T-cell (primary cell): Measurements from ENCODE around the gene USP37. TPM values are rescaled to one million over a fixed set of nuclear protein-coding genes. Genes with fewer than 3 reads are reported as not detected.

Experiments used
- ATAC-seq, 4 experiments: fragments of 200-7000 bp in 3 of 4; fragments of 150-1000 bp in 1 of 4; cut with Tn5 transposase; replicated peaks in 1 of 4; 1 replicate in 3 of 4; 2 replicates in 1 of 4; pipeline ENCODE4 v1.10.0; 2021; ENCODE audit warnings: moderate library complexity in 3 of 4, mild to moderate bottlenecking in 2 of 4, moderate number of reproducible peaks in 1 of 4
- CTCF ChIA-PET, 2 donors: fragments of 300-600 bp; sonication (Branson Sonifier 250); formaldehyde crosslinking; loops; one replicate each; lab custom pipeline; 2022; ENCODE audit warnings: antibody characterized with exemption in 2 of 2; lab: Charles Lee
- POLR2A ChIA-PET, 2 donors: fragments of 300-600 bp; sonication (Branson Sonifier 250); formaldehyde crosslinking; loops; one replicate each; lab custom pipeline; 2022; ENCODE audit warnings: antibody characterized with exemption in 2 of 2; lab: Charles Lee
- DNase-seq, 35 experiments: peaks; one replicate each; pipeline versions ENCODE4 v3.0.0 to v3.0.0-alpha.2; 2013 to 2023
- H3K27ac ChIP-seq: one replicate; pipeline ENCODE4 v1.5.1; 2013; ENCODE audit warnings: low read length
- H3K27me3 ChIP-seq, 2 experiments: replicated peaks in 1 of 2; 1 replicate in 1 of 2; 2 replicates in 1 of 2; pipeline versions ENCODE4 v1.6.1 to v1.7.0; 2013; ENCODE audit warnings: low read length in 1 of 2, mixed read lengths in 1 of 2; ENCODE audit not compliant: control insufficient read depth in 2 of 2, insufficient read depth in 2 of 2; ENCODE audit errors: extremely low read depth in 1 of 2
- H3K36me3 ChIP-seq, 2 donors: 1 replicate in 1 of 2; 2 replicates in 1 of 2; pipeline versions ENCODE4 v1.6.1 to v1.7.0; 2013; ENCODE audit warnings: low read length in 1 of 2; ENCODE audit not compliant: control insufficient read depth in 2 of 2, insufficient read depth in 1 of 2; ENCODE audit errors: extremely low read depth in 1 of 2
- H3K4me1 ChIP-seq, 2 experiments: 1 replicate in 1 of 2; 2 replicates in 1 of 2; pipeline versions ENCODE4 v1.6.1 to v1.7.0; 2013; ENCODE audit warnings: low read length in 2 of 2, mixed read lengths in 1 of 2; ENCODE audit not compliant: insufficient read depth in 2 of 2, control insufficient read depth in 1 of 2; ENCODE audit errors: extremely low read depth in 1 of 2
- H3K4me3 ChIP-seq, 2 donors: 1 replicate in 1 of 2; 2 replicates in 1 of 2; pipeline versions ENCODE4 v1.5.1 to v1.7.0; 2013; ENCODE audit warnings: mild to moderate bottlenecking in 2 of 2, low read length in 1 of 2, moderate library complexity in 1 of 2; ENCODE audit not compliant: control insufficient read depth in 1 of 2; ENCODE audit errors: extremely low read depth in 1 of 2
- H3K9me3 ChIP-seq: 2 replicates; pipeline ENCODE4 v1.7.0; 2013
- H3K27ac Mint-ChIP-seq, 2 donors: one replicate each; pipeline ENCODE4 v1.8.0; 2020 to 2021; ENCODE audit warnings: mild to moderate bottlenecking in 2 of 2, mixed read lengths in 2 of 2
- H3K27me3 Mint-ChIP-seq, 2 donors: one replicate each; pipeline ENCODE4 v1.8.0; 2021 to 2022; ENCODE audit warnings: mixed read lengths in 2 of 2
- H3K36me3 Mint-ChIP-seq: one replicate; pipeline ENCODE4 v1.8.0; 2021; ENCODE audit warnings: mixed read lengths
- H3K4me1 Mint-ChIP-seq, 3 donors: one replicate each; pipeline ENCODE4 v1.8.0; 2020 to 2022; ENCODE audit warnings: mixed read lengths in 3 of 3, mild to moderate bottlenecking in 1 of 3
- H3K4me3 Mint-ChIP-seq, 3 donors: one replicate each; pipeline ENCODE4 v1.8.0; 2020 to 2022; ENCODE audit warnings: mild to moderate bottlenecking in 3 of 3, mixed read lengths in 3 of 3, moderate library complexity in 3 of 3
- H3K9me3 Mint-ChIP-seq, 3 donors: one replicate each; pipeline ENCODE4 v1.8.0; 2020 to 2022; ENCODE audit warnings: mixed read lengths in 3 of 3
- WGBS: methylation state at CpG from one replicate; pipeline ENCODE4 v1.1.5; 2013; ENCODE audit warnings: missing lambda C conversion rate; ENCODE audit not compliant: insufficient coverage; 5-methylcytosine and 5-hydroxymethylcytosine counted together
- total RNA-seq, 35 experiments: library from RNA in 6 of 35; stranded (reverse) in 6 of 35; fragments of 120-200 nt in 1 of 35; gene quantifications; one replicate each; pipeline versions ENCODE4 v1.2.1 to v1.2.4 and lab custom pipeline; 2013 to 2026

The USP37 gene
- total RNA-seq, 5 donors from 2014 or later (not counting 1 experiment from before 2014, with no cell fraction given), result 19.5 to 28.8 (median 22.9) TPM

DNA sequence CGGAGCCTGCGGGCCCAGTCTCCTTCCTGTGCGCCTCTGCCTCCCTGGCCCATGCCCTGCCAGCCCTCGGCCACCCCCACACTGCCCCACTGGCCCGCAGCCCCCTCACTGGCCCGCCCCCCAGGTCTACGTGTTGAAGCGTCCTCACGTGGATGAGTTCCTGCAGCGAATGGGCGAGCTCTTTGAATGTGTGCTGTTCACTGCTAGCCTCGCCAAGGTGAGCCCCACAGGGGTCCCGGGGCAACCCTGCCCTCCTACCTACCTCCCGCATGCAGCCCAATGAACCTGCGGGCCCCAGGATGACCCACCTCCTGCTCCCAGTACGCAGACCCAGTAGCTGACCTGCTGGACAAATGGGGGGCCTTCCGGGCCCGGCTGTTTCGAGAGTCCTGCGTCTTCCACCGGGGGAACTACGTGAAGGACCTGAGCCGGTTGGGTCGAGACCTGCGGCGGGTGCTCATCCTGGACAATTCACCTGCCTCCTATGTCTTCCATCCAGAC lies 165.2 kb downstream of the USP37 start:
- Mint-ChIP-seq H3K4me1 (peaks cover 50 to 60% (median 55%) of the 10 kb centered on the region in 3 donors), H3K27me3 (no peaks in the 10 kb centered on the region), H3K36me3 (peaks cover 13% of the 10 kb centered on the region), H3K9me3 (no peaks in the 10 kb centered on the region), H3K4me3 (peak overlapping the region; percentile 29 to 32 (median 31)), H3K27ac (peak overlapping the region; percentile 44 to 84)
- Histone ChIP-seq H3K4me3 (no peak overlapping the region), H3K36me3 (peaks cover 14 to 33% of the 10 kb centered on the region in 2 donors), H3K4me1 (peaks cover 20 to 86% of the 10 kb centered on the region in 2 experiments), H3K9me3 (no peaks in the 10 kb centered on the region), H3K27ac (no peak overlapping the region), H3K27me3 (no peaks in the 10 kb centered on the region)
- 87% methylated on average over 14 of the region's 26 CpGs for WGBS
- DNase-seq (peak in 1 of 35 experiments; percentile 11), ATAC-seq (no peak)
- ChIA-PET POLR2A (interaction anchor here in 1 of 2 donors (0.9 kb wide), 1 partner anchor 116 kb away, joined by 4 read pairs; no protein-coding TSS in a partner anchor), CTCF (interaction anchor here in 1 of 2 donors (0.6 kb wide), 1 partner anchor 12 kb away, joined by 3 read pairs; no protein-coding TSS in a partner anchor)

DNA sequence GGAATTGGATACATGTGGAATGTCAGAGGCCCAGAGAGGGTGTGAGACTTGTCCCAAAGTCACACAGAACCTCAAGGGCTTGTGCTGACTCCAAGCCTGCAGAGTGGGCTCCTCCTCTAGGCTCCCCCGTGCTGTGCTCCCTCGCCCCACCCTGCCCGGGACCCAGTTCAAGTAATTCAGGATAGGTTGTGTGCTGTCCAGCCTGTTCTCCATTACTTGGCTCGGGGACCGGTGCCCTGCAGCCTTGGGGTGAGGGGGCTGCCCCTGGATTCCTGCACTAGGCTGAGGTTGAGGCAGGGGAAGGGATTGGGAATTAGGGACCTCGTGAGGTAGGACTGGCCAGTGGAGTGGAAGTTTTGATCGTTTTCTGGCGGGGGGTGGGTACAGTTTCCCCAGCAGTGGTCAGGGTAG lies 165.7 kb downstream of the USP37 start:
- Histone ChIP-seq H3K9me3 (no peaks in the 10 kb centered on the region), H3K27me3 (no peaks in the 10 kb centered on the region), H3K4me3 (no peak overlapping the region), H3K27ac (no peak overlapping the region), H3K36me3 (peaks cover 14 to 33% of the 10 kb centered on the region in 2 donors), H3K4me1 (peaks cover 21 to 86% of the 10 kb centered on the region in 2 experiments)
- POLR2A ChIA-PET, result interaction anchor here in 1 of 2 donors (0.9 kb wide), 1 partner anchor 116 kb away, joined by 4 read pairs; no protein-coding TSS in a partner anchor
- CTCF ChIA-PET, result no interaction called here
- H3K4me3 Mint-ChIP-seq, result peak overlapping the region in 2 of 3 donors; percentile 21 to 32
- DNase-seq (no peak), ATAC-seq (no peak)
- H3K9me3 Mint-ChIP-seq, result no peaks in the 10 kb centered on the region
- H3K4me1 Mint-ChIP-seq, result peaks cover 50 to 60% (median 55%) of the 10 kb centered on the region in 3 donors
- 88% methylated on average over 5 of the region's 8 CpGs for WGBS
- no peaks in the 10 kb centered on the region for H3K27me3 Mint-ChIP-seq
- H3K27ac Mint-ChIP-seq, result peak overlapping the region in 1 of 2 donors; percentile 43
- peaks cover 13% of the 10 kb centered on the region for H3K36me3 Mint-ChIP-seq

DNA sequence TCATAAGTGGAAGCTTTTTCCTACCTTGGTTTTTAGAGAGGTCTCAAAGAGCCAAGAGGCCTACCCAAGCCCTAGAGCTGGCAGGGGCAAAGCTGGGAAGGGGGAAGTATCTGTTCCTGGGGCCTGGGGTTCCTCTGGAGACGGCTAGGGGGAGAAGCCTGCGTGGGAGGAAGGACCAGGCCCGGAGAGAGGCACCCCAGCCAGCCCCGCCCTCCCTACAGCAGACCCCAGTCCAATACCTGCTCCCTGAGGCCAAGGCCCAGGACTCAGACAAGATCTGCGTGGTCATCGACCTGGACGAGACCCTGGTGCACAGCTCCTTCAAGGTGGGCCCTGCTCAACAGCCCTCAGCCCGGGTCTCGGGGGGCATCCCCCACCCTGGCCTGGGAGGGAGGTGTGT lies 166.3 kb downstream of the USP37 start:
- peak overlapping the region; percentile 91 to 93 (median 91) for H3K4me3 Mint-ChIP-seq
- peak overlapping the region; percentile 16 for H3K27ac ChIP-seq
- ChIA-PET POLR2A (no interaction called here), CTCF (interaction anchor here in 1 of 2 donors (0.5 to 0.7 kb wide), 3 partner anchors 109 to 575 kb away, joined by 3 to 4 read pairs (median 3); no protein-coding TSS in a partner anchor)
- H3K4me1 ChIP-seq, result peaks cover 21 to 86% of the 10 kb centered on the region in 2 experiments
- H3K9me3 ChIP-seq, result no peaks in the 10 kb centered on the region
- no peak for ATAC-seq
- no CpG with 5 or more reads among the region's 9 CpGs for WGBS
- H3K9me3 Mint-ChIP-seq, result no peaks in the 10 kb centered on the region
- no peaks in the 10 kb centered on the region for H3K27me3 ChIP-seq
- H3K4me1 Mint-ChIP-seq, result peaks cover 52 to 61% (median 55%) of the 10 kb centered on the region in 3 donors
- no peak for DNase-seq
- peaks cover 14 to 33% of the 10 kb centered on the region in 2 donors for H3K36me3 ChIP-seq
- H3K4me3 ChIP-seq, result peak overlapping the region; percentile 64 to 98
- H3K36me3 Mint-ChIP-seq, result peaks cover 13% of the 10 kb centered on the region
- peak overlapping the region; percentile 84 to 87 for H3K27ac Mint-ChIP-seq
- no peaks in the 10 kb centered on the region for H3K27me3 Mint-ChIP-seq

DNA sequence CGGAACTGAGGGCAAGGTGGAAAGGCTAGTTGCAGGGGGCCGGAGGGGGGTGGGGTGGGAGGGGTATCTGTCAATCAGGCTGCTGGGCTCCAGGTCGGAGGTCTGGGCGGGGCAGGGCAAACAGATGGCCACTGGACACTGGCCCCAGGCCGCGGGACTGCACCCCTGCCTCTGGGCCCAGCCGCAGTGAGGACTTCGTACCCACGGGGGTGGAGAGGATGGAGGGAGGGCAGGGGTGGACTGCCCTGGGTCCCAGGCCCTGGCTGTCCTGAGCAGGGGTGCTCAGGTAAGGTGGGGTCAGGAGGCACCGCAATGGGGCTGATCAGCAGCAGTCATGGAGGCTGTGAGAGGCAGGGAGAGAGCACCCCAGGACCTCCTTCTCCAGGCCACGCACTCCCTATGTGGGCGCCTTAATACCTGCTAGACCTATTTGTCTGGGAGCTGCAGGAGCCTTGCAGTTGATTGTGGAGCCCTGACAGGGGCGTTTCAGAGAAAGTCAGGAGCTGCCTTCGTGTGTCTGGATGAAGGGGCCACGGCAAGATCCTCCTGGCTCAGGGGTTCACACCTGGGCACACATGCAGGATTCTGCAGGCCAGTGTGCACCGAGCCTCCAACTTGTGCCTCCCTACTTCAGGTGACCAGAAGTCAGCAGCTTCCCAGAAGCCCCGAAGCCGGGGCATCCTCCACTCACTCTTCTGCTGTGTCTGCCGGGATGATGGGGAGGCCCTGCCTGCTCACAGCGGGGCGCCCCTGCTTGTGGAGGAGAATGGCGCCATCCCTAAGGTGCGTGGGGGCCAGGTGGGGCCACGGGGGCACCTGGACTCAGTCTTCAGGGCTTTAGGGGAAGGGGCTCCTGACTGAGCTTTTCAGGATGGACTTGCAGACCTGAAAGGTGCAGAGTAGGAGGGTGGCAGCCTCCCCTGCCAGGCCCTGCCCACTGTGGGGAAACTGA lies 166.9 kb downstream of the USP37 start:
- Histone ChIP-seq H3K27me3 (no peaks in the 10 kb centered on the region), H3K9me3 (no peaks in the 10 kb centered on the region), H3K27ac (peak overlapping the region; percentile 16), H3K4me3 (peak overlapping the region; percentile 64 to 98), H3K36me3 (peaks cover 14 to 33% of the 10 kb centered on the region in 2 donors), H3K4me1 (peaks cover 21 to 87% of the 10 kb centered on the region in 2 experiments)
- H3K4me3 Mint-ChIP-seq, result peak overlapping the region; percentile 91 to 93 (median 91)
- WGBS, result 26% methylated on average over 12 of the region's 24 CpGs
- H3K9me3 Mint-ChIP-seq, result no peaks in the 10 kb centered on the region
- DNase-seq (peak in 2 of 35 experiments; percentile 12 to 16), ATAC-seq (no peak)
- H3K36me3 Mint-ChIP-seq, result peaks cover 13% of the 10 kb centered on the region
- peaks cover 53 to 63% (median 58%) of the 10 kb centered on the region in 3 donors for H3K4me1 Mint-ChIP-seq
- ChIA-PET POLR2A (no interaction called here), CTCF (interaction anchor here in 1 of 2 donors (0.5 to 0.7 kb wide), 3 partner anchors 109 to 179 kb away, joined by 3 read pairs; no protein-coding TSS in a partner anchor)
- H3K27ac Mint-ChIP-seq, result peak overlapping the region; percentile 84 to 87
- H3K27me3 Mint-ChIP-seq, result no peaks in the 10 kb centered on the region

Other genes starting within 250 kb of the USP37 start
- gene CATIP, start 211.5 kb downstream of the USP37 start, total RNA-seq, result not detected
- 1 to 10 TPM in 1 of 5 donors, under 1 TPM in 4; 0.40 to 1.2 (median 0.79) TPM for gene SLC11A1, start 186.1 kb downstream of the USP37 start, total RNA-seq
- 100 to 1,000 TPM; 105 to 200 (median 195) TPM for gene CTDSP1, start 168.5 kb downstream of the USP37 start, total RNA-seq
- under 1 TPM; 0.23 to 0.67 (median 0.51) TPM for gene VIL1, start 149.2 kb downstream of the USP37 start, total RNA-seq
- 10 to 100 TPM; 44.1 to 64.2 (median 50.2) TPM for gene CNOT9, start 488 bp upstream of the USP37 start, total RNA-seq
- gene PLCD4, start 39.5 kb upstream of the USP37 start, total RNA-seq, result under 1 TPM; 0.38 to 0.90 (median 0.64) TPM
- gene ZNF142, start 91.3 kb upstream of the USP37 start, total RNA-seq, result 10 to 100 TPM; 38.1 to 65.0 (median 58.7) TPM
- gene BCS1L, start 91.3 kb upstream of the USP37 start, total RNA-seq, result 10 to 100 TPM; 31.4 to 71.1 (median 54.2) TPM
- gene RNF25, start 103.7 kb upstream of the USP37 start, total RNA-seq, result 10 to 100 TPM; 15.6 to 33.1 (median 29.0) TPM
- 10 to 100 TPM; 19.7 to 23.6 (median 22.4) TPM for gene STK36, start 103.7 kb upstream of the USP37 start, total RNA-seq
- gene TTLL4, start 142.5 kb upstream of the USP37 start, total RNA-seq, result 10 to 100 TPM; 16.9 to 29.6 (median 24.4) TPM
- under 1 TPM in 4 of 5 donors, not detected in 1; 0.50 to 0.89 (median 0.58) TPM for gene CYP27A1, start 213.8 kb upstream of the USP37 start, total RNA-seq